ENCODE measurements around the gene SMIM17. TPM values are rescaled to one million over a fixed set of nuclear protein-coding genes. Genes with fewer than 3 reads are reported as not detected.

Gene SMIM17
- total RNA-seq, 2 experiments from 2014 or later: not detected

DNA sequence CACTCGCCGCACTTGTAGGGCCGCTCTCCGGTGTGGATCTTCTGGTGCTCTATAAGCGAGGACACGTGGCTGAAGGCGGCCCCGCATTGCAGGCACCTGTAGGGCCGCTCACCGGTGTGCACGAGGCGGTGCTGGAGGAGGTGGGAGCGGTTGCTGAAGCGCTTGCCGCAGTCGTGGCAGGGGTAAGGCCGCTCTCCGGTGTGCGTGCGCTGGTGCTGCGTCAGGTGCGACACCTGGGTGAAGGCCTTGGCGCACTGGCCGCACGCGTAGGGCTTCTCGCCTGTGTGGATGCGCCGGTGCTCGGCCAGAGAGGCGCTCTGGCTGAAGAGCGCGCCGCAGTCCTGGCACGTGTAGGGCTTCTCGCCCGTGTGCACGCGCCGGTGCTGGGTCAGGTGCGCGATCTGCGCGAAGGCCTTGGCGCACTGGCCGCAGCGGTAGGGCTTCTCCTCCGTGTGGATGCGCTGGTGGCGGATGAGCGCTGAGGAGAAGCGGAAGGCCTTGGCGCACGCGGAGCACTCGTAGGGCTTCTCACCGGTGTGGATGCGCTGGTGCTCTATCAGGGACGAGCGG, 21.1 kb downstream of the SMIM17 start:
- peaks cover 43% of the 10 kb centered on the region for H3K36me3 Mint-ChIP-seq (ENCODE audit: low read depth)
- no peak overlapping the region for H3K27ac Mint-ChIP-seq
- no peaks in the 10 kb centered on the region for H3K27me3 Mint-ChIP-seq
- no peak overlapping the region for H3K27ac ChIP-seq (ENCODE audit: low read depth in 1 of 2, low read length in 2 of 2)
- H3K4me3 Mint-ChIP-seq: no peak overlapping the region
- peaks cover 38 to 95% of the 10 kb centered on the region in 2 experiments for H3K9me3 ChIP-seq (ENCODE audit: control insufficient read depth in 1 of 2, insufficient read depth in 1 of 2, low read length in 2 of 2)
- DNase-seq (no peak), ATAC-seq (ENCODE audit: poor library complexity) (no peak)
- POLR2A ChIA-PET: no interaction called here
- no peaks in the 10 kb centered on the region for H3K4me1 Mint-ChIP-seq (ENCODE audit: low read depth)
- peaks cover 2% of the 10 kb centered on the region for H3K9me3 Mint-ChIP-seq
- CTCF ChIA-PET: no interaction called here
- H3K4me1 ChIP-seq (ENCODE audit: insufficient read depth, low read length): no peaks in the 10 kb centered on the region
- no peak overlapping the region for H3K4me3 ChIP-seq (ENCODE audit: low read length)
- intact Hi-C loops (cut with DNase I, micrococcal nuclease): no loop called here
- TF ChIP-seq, protein P1, sequence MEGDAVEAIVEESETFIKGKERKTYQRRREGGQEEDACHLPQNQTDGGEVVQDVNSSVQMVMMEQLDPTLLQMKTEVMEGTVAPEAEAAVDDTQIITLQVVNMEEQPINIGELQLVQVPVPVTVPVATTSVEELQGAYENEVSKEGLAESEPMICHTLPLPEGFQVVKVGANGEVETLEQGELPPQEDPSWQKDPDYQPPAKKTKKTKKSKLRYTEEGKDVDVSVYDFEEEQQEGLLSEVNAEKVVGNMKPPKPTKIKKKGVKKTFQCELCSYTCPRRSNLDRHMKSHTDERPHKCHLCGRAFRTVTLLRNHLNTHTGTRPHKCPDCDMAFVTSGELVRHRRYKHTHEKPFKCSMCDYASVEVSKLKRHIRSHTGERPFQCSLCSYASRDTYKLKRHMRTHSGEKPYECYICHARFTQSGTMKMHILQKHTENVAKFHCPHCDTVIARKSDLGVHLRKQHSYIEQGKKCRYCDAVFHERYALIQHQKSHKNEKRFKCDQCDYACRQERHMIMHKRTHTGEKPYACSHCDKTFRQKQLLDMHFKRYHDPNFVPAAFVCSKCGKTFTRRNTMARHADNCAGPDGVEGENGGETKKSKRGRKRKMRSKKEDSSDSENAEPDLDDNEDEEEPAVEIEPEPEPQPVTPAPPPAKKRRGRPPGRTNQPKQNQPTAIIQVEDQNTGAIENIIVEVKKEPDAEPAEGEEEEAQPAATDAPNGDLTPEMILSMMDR (IDR thresholded peaks at IDR 0.05): no peak
- H3K27me3 ChIP-seq (ENCODE audit: control insufficient read depth in 1 of 2, insufficient read depth in 2 of 2, low read length in 2 of 2): no peaks in the 10 kb centered on the region
- no peaks in the 10 kb centered on the region for H3K36me3 ChIP-seq (ENCODE audit: insufficient read depth, low read length)

DNA sequence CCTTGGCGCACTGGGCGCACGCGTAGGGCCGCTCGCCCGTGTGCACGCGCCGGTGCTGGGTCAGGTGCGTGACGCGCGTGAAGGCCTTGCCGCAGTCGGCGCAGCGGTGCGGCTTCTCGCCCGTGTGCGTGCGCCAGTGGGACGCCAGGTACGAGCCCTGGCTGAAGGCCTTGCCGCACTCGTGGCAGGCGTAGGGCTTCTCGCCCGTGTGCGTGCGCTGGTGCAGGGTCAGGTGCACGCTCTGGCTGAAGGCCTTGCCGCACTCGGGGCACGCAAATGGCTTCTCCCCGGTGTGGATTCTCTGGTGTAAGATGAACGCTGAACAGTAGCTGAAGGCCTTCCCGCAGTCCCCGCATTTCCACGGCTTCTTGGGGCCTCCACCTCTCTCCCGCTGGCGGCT, 21.6 kb downstream of the SMIM17 start:
- Histone ChIP-seq H3K9me3 (ENCODE audit: control insufficient read depth in 1 of 2, insufficient read depth in 1 of 2, low read length in 2 of 2) (peaks cover 34 to 94% of the 10 kb centered on the region in 2 experiments), H3K27ac (ENCODE audit: low read depth in 1 of 2, low read length in 2 of 2) (no peak overlapping the region), H3K27me3 (ENCODE audit: control insufficient read depth in 1 of 2, insufficient read depth in 2 of 2, low read length in 2 of 2) (no peaks in the 10 kb centered on the region), H3K36me3 (ENCODE audit: insufficient read depth, low read length) (no peaks in the 10 kb centered on the region), H3K4me1 (ENCODE audit: insufficient read depth, low read length) (no peaks in the 10 kb centered on the region), H3K4me3 (ENCODE audit: low read length) (no peak overlapping the region)
- POLR2A ChIA-PET: no interaction called here
- H3K36me3 Mint-ChIP-seq (ENCODE audit: low read depth): peaks cover 39% of the 10 kb centered on the region
- intact Hi-C loops (cut with DNase I, micrococcal nuclease): no loop called here
- TF ChIP-seq, protein P1 (IDR thresholded peaks at IDR 0.05): no peak
- DNase-seq (no peak), ATAC-seq (ENCODE audit: poor library complexity) (no peak)
- H3K4me1 Mint-ChIP-seq (ENCODE audit: low read depth): no peaks in the 10 kb centered on the region
- no peak overlapping the region for H3K4me3 Mint-ChIP-seq
- no peaks in the 10 kb centered on the region for H3K27me3 Mint-ChIP-seq
- CTCF ChIA-PET: no interaction called here
- H3K9me3 Mint-ChIP-seq: peaks cover 3% of the 10 kb centered on the region
- no peak overlapping the region for H3K27ac Mint-ChIP-seq

DNA sequence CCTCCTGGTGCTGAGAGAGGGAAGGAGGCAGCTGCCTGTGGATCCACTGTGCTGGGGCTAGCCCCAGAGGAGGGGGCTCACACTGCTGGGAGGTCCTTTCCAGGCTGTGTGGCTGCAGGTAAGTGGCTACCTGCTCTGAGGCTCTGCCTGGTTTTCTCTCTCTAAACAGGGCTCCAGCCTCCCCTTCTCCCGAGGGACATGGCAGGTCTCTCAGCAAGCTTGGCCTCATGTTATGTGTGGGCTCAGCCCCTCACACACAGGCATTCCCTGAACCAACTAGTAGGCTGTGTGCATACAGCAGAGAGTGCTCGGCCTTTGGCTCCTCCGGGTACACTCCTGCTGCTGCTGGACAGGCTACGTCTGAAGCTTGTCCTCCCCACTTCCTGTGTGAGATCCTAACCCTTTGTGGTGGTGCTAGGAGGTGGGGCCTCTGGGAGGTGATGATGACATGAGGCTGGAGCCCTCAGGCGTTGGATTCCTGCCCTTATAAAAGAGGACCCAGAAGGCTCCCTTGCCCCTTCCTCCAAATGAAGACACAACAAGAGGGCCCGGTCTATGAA, 24.4 kb downstream of the SMIM17 start:
- no peak overlapping the region for H3K27ac Mint-ChIP-seq

More for the DNA sequence above, 24.4 kb downstream of the SMIM17 start:
- Histone ChIP-seq H3K36me3 (ENCODE audit: insufficient read depth, low read length) (no peaks in the 10 kb centered on the region), H3K4me3 (ENCODE audit: low read length) (no peak overlapping the region), H3K9me3 (ENCODE audit: control insufficient read depth in 1 of 2, insufficient read depth in 1 of 2, low read length in 2 of 2) (peaks cover 19 to 91% of the 10 kb centered on the region in 2 experiments), H3K27me3 (ENCODE audit: control insufficient read depth in 1 of 2, insufficient read depth in 2 of 2, low read length in 2 of 2) (no peaks in the 10 kb centered on the region), H3K4me1 (ENCODE audit: insufficient read depth, low read length) (peaks cover 15% of the 10 kb centered on the region), H3K27ac (ENCODE audit: low read depth in 1 of 2, low read length in 2 of 2) (no peak overlapping the region)
- no peak overlapping the region for H3K4me3 Mint-ChIP-seq
- no peaks in the 10 kb centered on the region for H3K27me3 Mint-ChIP-seq
- ChIA-PET POLR2A (no interaction called here), CTCF (no interaction called here)
- intact Hi-C loops (cut with DNase I, micrococcal nuclease): no loop called here
- DNase-seq (no peak), ATAC-seq (ENCODE audit: poor library complexity) (no peak)
- peaks cover 3% of the 10 kb centered on the region for H3K9me3 Mint-ChIP-seq
- TF ChIP-seq, protein P1 (IDR thresholded peaks at IDR 0.05): no peak
- peaks cover 41% of the 10 kb centered on the region for H3K36me3 Mint-ChIP-seq (ENCODE audit: low read depth)
- peaks cover 14% of the 10 kb centered on the region for H3K4me1 Mint-ChIP-seq (ENCODE audit: low read depth)
